NCI-H2227 (cell line): ENCODE measurements around the gene TTC27.

ENCODE experiments used
- DNase-seq: peaks from one replicate; lab custom pipeline; 2025; ENCODE audit not compliant: unreplicated experiment; lab: John Stamatoyannopoulos, UW

Gene TTC27

GRCh38 chr2:32668254-32668653, 40.4 kb downstream of the TTC27 start:
- no peak for DNase-seq

GRCh38 chr2:32671885-32672533, 44.2 kb downstream of the TTC27 start:
- DNase-seq, result no peak

DNA sequence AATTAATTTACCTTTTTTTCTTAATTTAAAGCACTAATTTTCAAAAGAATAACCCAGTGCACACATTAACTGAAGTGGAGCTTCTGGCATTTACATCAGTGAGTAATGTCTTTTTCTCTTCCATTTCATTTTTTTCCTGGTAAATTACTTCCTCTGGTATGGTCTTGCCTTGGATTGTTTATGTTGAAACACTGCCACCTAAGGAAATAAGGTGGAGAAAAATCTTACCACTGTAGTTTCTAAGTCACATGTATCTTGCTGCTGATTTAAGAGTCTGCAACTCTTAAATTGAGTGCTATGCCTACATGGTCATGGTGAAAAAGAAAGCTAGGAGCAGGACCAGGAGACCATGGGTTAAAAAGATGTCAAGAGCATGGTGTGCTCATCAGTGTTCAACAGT, 51.0 kb downstream of the TTC27 start:
- no peak for DNase-seq

- DNase-seq, result no peak
Measured at GRCh38 chr2:32680942-32681341, 53.1 kb downstream of the TTC27 start.

GRCh38 chr2:32683520-32684086, 55.8 kb downstream of the TTC27 start:
- no peak for DNase-seq

DNA sequence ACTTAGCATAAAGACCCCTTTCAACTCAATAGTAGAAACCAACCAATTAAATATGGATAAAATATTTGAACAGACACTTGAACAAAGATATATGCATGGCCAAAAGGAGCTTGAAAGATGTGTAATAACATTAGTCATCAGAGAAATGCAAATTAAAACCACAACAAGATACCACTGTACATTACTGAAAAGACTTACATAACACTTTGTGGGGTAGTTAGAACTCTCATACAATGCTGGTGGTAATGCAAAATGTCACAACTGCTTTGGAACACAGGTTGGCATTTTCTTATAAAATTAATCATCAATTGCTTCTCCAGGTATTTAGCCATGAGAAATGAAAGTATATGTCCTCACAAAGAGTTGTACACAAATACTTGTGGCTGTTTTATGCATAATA, 60.7 kb downstream of the TTC27 start:
- DNase-seq, result no peak

GRCh38 chr2:32691678-32692077, 63.8 kb downstream of the TTC27 start:
- DNase-seq, result no peak

GRCh38 chr2:32696439-32696838, 68.6 kb downstream of the TTC27 start:
- no peak for DNase-seq

DNA sequence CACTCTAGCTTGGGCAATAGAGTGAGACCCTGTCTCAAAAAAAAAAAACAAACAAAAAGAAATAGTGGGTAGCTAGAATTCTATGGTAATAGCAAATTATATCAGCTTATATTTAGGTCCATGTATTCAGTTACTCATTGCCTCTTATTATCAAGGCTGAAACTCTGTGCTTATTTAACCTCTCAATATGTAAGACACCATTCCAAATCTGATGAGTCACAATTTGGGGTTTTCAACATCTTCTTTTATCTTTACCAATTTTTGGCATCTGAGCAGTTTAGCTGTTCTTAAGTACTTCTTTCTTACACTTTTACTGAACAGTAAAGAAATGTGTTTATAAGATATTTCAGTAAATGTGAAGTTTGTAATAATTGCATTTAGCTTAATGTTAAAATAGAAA, 69.3 kb downstream of the TTC27 start:
- no peak for DNase-seq

GRCh38 chr2:32699151-32699550, 71.3 kb downstream of the TTC27 start:
- no peak for DNase-seq

DNA sequence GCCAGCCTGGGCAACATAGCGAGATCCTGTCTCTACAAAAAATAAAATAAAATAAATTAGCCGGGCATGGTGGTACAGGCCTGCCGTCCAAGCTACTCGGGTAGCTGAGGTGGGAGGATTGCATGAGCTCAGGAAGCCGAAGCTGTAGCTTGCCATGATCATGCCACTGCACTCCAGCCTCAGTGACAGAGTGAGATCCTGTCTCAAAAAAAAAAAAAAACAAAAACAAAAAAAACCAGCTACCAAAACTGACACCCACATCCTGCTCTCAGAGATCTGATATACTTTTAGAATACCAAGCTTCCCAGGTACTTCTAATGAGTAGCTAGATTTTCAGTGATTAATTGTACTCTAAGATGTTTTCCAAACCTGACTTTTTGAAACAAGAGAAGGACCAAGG, 74.0 kb downstream of the TTC27 start:
- no peak for DNase-seq

GRCh38 chr2:32702303-32703064, 74.6 kb downstream of the TTC27 start:
- no peak for DNase-seq

GRCh38 chr2:32706815-32707579, 79.1 kb downstream of the TTC27 start:
- no peak for DNase-seq

DNA sequence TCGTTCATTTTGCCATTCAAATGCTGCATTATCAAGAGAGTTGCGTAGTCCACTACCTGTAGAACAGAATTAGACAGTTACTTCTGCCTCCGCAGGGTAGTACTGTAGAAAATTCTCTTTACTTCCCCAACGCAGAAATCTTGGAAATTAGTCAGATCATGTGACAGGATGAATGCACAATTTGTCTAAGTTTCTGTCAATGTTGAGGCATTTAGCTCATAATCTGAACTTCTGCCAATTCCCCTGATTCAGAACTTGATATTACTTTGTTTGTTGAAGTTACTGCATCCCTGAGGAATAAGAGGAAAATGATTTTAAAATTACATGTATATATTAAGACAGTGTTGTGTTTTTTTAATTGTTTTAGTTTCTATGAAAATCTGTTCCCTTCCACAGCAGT, 83.4 kb downstream of the TTC27 start:
- DNase-seq, result no peak

- no peak for DNase-seq
Measured at GRCh38 chr2:32711908-32712501, 84.2 kb downstream of the TTC27 start.

GRCh38 chr2:32712870-32713269, 85.0 kb downstream of the TTC27 start:
- DNase-seq, result no peak

- DNase-seq, result no peak
Measured at GRCh38 chr2:32714521-32714920, 86.7 kb downstream of the TTC27 start.

DNA sequence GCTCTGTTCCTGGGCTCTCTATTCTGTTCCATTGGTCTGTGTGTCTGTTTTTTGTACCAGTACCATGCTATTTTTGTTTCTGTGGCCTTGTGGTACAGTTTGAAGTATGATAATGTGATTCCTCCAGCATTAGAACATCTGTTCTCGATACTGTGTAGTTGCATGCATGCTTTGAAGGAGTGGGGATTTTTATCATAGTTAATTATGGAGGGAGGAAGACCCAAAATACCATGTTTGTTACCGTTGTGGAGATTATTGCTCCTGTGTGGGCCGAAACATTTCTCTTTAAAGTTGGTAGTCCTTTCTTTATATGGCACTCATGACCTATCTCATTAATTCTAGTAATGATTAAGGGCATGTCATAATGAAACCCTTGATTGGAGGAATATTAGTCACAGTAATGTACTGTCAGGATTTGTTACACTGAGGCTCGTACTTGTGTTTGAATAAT, 87.6 kb downstream of the TTC27 start:
- DNase-seq, result no peak

DNA sequence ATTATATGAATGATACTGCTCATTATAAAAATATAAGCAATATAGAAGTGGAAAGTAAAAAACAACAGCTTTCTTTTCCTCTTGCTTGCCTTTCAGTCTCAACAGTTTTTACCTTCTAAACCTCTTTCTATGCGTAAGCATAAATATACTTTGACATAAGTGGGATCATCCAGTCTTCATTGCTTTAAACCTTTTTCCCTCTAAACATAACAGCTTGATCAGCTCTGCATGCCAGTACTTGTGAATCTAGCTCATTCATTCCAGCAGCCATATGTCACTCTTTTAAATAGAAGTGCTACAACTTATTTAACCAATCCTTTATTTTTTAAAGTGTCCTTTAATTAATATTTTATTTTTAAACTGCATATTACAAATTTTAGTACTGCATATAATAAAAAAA, 88.1 kb downstream of the TTC27 start:
- no peak for DNase-seq

DNA sequence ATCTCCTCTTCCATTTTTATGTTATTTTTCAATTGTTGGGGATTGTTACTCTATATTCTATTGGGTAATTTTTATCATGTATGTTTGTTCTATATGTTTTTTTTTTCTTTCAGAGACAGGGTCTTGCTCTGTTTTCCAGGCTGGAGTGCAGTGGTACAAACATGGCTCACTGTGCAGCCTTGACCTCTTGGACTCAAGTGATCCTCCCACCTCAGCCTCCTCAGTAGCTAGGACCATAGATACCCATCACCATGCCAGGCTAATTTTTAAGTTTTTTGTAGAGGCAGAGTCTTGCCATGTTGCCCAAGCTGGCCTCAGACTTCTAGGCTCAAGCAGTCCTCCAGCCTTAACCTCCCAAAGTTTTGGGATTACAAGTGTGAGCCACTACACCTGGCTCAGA, 88.7 kb downstream of the TTC27 start:
- DNase-seq, result no peak

DNA sequence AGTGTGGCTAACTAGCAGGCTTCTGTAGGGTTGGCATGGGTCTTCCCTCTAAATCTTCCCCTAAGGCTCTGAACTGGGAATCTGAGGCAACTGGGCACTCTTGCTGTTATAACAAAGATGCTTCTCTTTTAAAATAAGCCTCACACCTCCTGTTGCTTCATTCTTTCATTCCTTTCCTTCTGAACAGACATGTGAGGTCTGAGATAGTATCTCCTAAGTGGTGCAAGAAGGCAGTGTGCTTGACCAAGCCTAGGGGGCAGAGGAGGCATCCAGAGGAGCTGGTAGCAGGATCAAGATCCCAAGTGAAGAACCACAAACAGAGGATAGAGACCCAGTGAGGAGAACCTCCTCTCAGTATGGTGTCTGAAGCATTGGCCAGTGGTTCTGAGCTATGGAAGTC, 90.9 kb downstream of the TTC27 start:
- DNase-seq, result no peak
